PC-3 (cell line): Measurements from ENCODE around the gene SPATC1L. TPM values are rescaled to one million over a fixed set of nuclear protein-coding genes. Genes with fewer than 3 reads are reported as not detected.

Experiments
- ATAC-seq: fragments of 200-7000 bp; cut with Tn5 transposase; 2 replicates; pipeline ENCODE4 v1.9.1; 2020; ENCODE audit warnings: mild to moderate bottlenecking, moderate library complexity
- BruUV-seq: library from RNA; stranded (reverse); fragments of 400-500 nt; replicated peaks from 2 replicates; lab custom pipeline; 2021; lab: Mats Ljungman, UMichigan
- CTCF ChIA-PET: fragments of 300-600 bp; sonication (Branson Sonifier 250); formaldehyde crosslinking; loops from one replicate; lab custom pipeline; 2022; ENCODE audit warnings: antibody characterized with exemption; lab: Charles Lee
- POLR2A ChIA-PET: fragments of 300-600 bp; sonication (Branson Sonifier 250); formaldehyde crosslinking; loops from one replicate; lab custom pipeline; 2022; ENCODE audit warnings: antibody characterized with exemption; ENCODE audit not compliant: unreplicated experiment; lab: Charles Lee
- DNase-seq: peaks from one replicate; pipeline ENCODE4 v3.0.0-alpha.2; 2015
- H2AFZ ChIP-seq: fragments of 300-600 bp; sonication (generic); 2 replicates; pipeline ENCODE4 v1.6.0; 2016; ENCODE audit warnings: antibody characterized with exemption, low read length
- H3F3A ChIP-seq: fragments of 300-600 bp; sonication (generic); one replicate; pipeline ENCODE4 v1.6.0; 2017; ENCODE audit warnings: antibody characterized with exemption, low read length, control low read depth, mild to moderate bottlenecking; ENCODE audit not compliant: unreplicated experiment
- H3K27ac ChIP-seq: fragments of 300-600 bp; sonication (generic); 2 replicates; pipeline ENCODE4 v1.5.1; 2016; ENCODE audit warnings: mild to moderate bottlenecking, low read length
- H3K27me3 ChIP-seq: fragments of 300-600 bp; sonication (generic); 2 replicates; pipeline ENCODE4 v1.6.1; 2016; ENCODE audit warnings: low read length, mixed read lengths
- H3K36me3 ChIP-seq: fragments of 300-600 bp; sonication (generic); 2 replicates; pipeline ENCODE4 v1.6.1; 2016; ENCODE audit warnings: low read depth, mixed run types, low read length, mixed read lengths
- H3K4me1 ChIP-seq: fragments of 300-600 bp; sonication (generic); 2 replicates; pipeline ENCODE4 v1.5.1; 2016; ENCODE audit warnings: low read length; ENCODE audit not compliant: insufficient read depth
- H3K4me2 ChIP-seq: fragments of 300-600 bp; sonication (generic); 2 replicates; pipeline ENCODE4 v1.6.0; 2016; ENCODE audit warnings: low read length
- H3K4me3 ChIP-seq: fragments of 300-600 bp; sonication (generic); 2 replicates; pipeline ENCODE4 v1.5.1; 2016; ENCODE audit warnings: mild to moderate bottlenecking, low read length, mixed read lengths
- H3K79me2 ChIP-seq: fragments of 300-600 bp; sonication (generic); 2 replicates; pipeline ENCODE4 v1.6.1; 2017; ENCODE audit warnings: low read length, mixed read lengths
- H3K9ac ChIP-seq: fragments of 300-600 bp; sonication (generic); 2 replicates; pipeline ENCODE4 v1.6.0; 2016; ENCODE audit warnings: mild to moderate bottlenecking, low read length
- H3K9me2 ChIP-seq: fragments of 300-600 bp; sonication (generic); replicated peaks from 2 replicates; pipeline ENCODE4 v1.6.1; 2016; ENCODE audit warnings: mixed run types, low read length, mixed read lengths
- H3K9me3 ChIP-seq: fragments of 300-600 bp; sonication (generic); 2 replicates; pipeline ENCODE4 v1.6.1; 2016; ENCODE audit warnings: low read length, mixed read lengths
- H4K20me1 ChIP-seq: fragments of 300-600 bp; sonication (generic); 2 replicates; pipeline ENCODE4 v1.6.1; 2016; ENCODE audit warnings: low read length, mixed read lengths
- CTCF ChIP-seq: fragments of 300-600 bp; sonication (generic); conservative IDR thresholded peaks from 2 replicates; pipeline ENCODE4 v1.5.1; 2017; ENCODE audit warnings: antibody characterized with exemption, low read depth, mild to moderate bottlenecking, low read length
- EZH2 ChIP-seq: fragments of 300-600 bp; sonication (generic); IDR thresholded peaks from one replicate; pipeline ENCODE4 v1.6.1; 2017; ENCODE audit warnings: antibody characterized with exemption, mild to moderate bottlenecking, low read length; ENCODE audit not compliant: unreplicated experiment
- EZH2phosphoT487 ChIP-seq: fragments of 300-600 bp; sonication (generic); IDR thresholded peaks from 2 replicates; pipeline ENCODE4 v1.6.1; 2018; ENCODE audit warnings: mild to moderate bottlenecking, antibody characterized with exemption, low read length, borderline replicate concordance
- intact Hi-C: fragments of 100-400 bp; cut with micrococcal nuclease; formaldehyde crosslinking; loops from 2 replicates; pipeline ENCODE4 v1.9.0; 2023
- total RNA-seq: library from RNA; depleted of rRNA; stranded (reverse); fragments of >200 nt; gene quantifications from 2 replicates; pipeline ENCODE4 v1.2.3, GENCODE V29; 2014

The SPATC1L gene
- total RNA-seq, 1 experiment from 2014 or later = 41.7 TPM

- Histone ChIP-seq H3K27ac (no peak overlapping the region), H3K4me1 (no peaks in the 10 kb centered on the region), H3K36me3 (no peaks in the 10 kb centered on the region; the same call in 1 of the 2 replicates), H3K9me2 (no peaks in the 10 kb centered on the region), H3K4me2 (no peak overlapping the region), H4K20me1 (no peaks in the 10 kb centered on the region), H3K79me2 (no peaks in the 10 kb centered on the region), H3K9me3 (no peaks in the 10 kb centered on the region), H3F3A (no peaks in the 10 kb centered on the region), H3K27me3 (no peaks in the 10 kb centered on the region), H3K9ac (no peak overlapping the region), H2AFZ (no peak overlapping the region), H3K4me3 (no peak overlapping the region)
- POLR2A ChIA-PET = no interaction called here
- CTCF ChIA-PET = no interaction called here
- ATAC-seq (no peak), DNase-seq (no peak)
- intact Hi-C loops = no loop called here
- no TSS peak for BruUV-seq
- no peak for TF ChIP-seq CTCF
- no peak for TF ChIP-seq EZH2
- no peak for TF ChIP-seq EZH2phosphoT487
These were observed 34.8 kb upstream of the SPATC1L start for GRCh38 chr21:46218906-46219590.

- Histone ChIP-seq H3K9ac (no peak overlapping the region), H3K79me2 (no peaks in the 10 kb centered on the region), H3K4me2 (no peak overlapping the region), H4K20me1 (no peaks in the 10 kb centered on the region), H3K27me3 (no peaks in the 10 kb centered on the region), H2AFZ (no peak overlapping the region), H3K4me3 (no peak overlapping the region), H3K9me2 (no peaks in the 10 kb centered on the region), H3K27ac (no peak overlapping the region), H3K36me3 (no peaks in the 10 kb centered on the region; the same call in 1 of the 2 replicates), H3K9me3 (no peaks in the 10 kb centered on the region), H3K4me1 (no peaks in the 10 kb centered on the region), H3F3A (no peaks in the 10 kb centered on the region)
- DNase-seq (no peak), ATAC-seq (no peak)
- TF ChIP-seq EZH2phosphoT487 (no peak), EZH2 (no peak), CTCF (no peak)
- ChIA-PET CTCF (no interaction called here), POLR2A (no interaction called here)
- intact Hi-C loops = no loop called here
- no TSS peak for BruUV-seq
These were observed 33.4 kb upstream of the SPATC1L start for GRCh38 chr21:46217511-46218196.
